Upper lobe of right lung (tissue), 1 donor: ENCODE measurements around the gene ARHGAP15. TPM values are rescaled to one million over a fixed set of nuclear protein-coding genes. Genes with fewer than 3 reads are reported as not detected.

Source experiments
- ATAC-seq: fragments of 200-7000 bp; cut with Tn5 transposase; one replicate; pipeline ENCODE4 v1.9.1; 2020; ENCODE audit warnings: mild to moderate bottlenecking, moderate library complexity
- DNase-seq: peaks from one replicate; pipeline ENCODE4 v3.0.0-alpha.2; 2020
- H3K27ac ChIP-seq: fragments of 200-600 bp; one replicate; pipeline ENCODE4 v1.8.0; 2022
- H3K27me3 ChIP-seq: fragments of 200-600 bp; one replicate; pipeline ENCODE4 v1.8.0; 2022; ENCODE audit warnings: mild to moderate bottlenecking
- H3K36me3 ChIP-seq: fragments of 200-600 bp; one replicate; pipeline ENCODE4 v1.8.0; 2022
- H3K4me1 ChIP-seq: fragments of 200-600 bp; one replicate; pipeline ENCODE4 v1.8.0; 2022
- H3K4me3 ChIP-seq: fragments of 200-600 bp; one replicate; pipeline ENCODE4 v1.8.0; 2022; ENCODE audit warnings: mild to moderate bottlenecking
- H3K9me3 ChIP-seq: fragments of 200-600 bp; one replicate; pipeline ENCODE4 v1.8.0; 2022
- CTCF ChIP-seq: fragments of 200-600 bp; IDR thresholded peaks from one replicate; pipeline ENCODE4 v1.8.0; 2022; ENCODE audit warnings: antibody characterized with exemption
- intact Hi-C: fragments of 100-400 bp; cut with DNase I; formaldehyde crosslinking; loops from one replicate; pipeline ENCODE4 v1.11.0; 2022
- total RNA-seq: library from RNA; stranded (reverse); fragmentation: NEBNext Ultra II Directional; extraction: Animal tissue kit (Norgen Biotek cat#: 25700); gene quantifications from one replicate; pipeline ENCODE4 v1.2.1, GENCODE V29; 2021
- donor health status: DM: no; HTN: yes; CAD: no; lungs with severe emphysema.

ARHGAP15 gene
- total RNA-seq, 1 donor from 2014 or later, result 19.2 TPM

DNA sequence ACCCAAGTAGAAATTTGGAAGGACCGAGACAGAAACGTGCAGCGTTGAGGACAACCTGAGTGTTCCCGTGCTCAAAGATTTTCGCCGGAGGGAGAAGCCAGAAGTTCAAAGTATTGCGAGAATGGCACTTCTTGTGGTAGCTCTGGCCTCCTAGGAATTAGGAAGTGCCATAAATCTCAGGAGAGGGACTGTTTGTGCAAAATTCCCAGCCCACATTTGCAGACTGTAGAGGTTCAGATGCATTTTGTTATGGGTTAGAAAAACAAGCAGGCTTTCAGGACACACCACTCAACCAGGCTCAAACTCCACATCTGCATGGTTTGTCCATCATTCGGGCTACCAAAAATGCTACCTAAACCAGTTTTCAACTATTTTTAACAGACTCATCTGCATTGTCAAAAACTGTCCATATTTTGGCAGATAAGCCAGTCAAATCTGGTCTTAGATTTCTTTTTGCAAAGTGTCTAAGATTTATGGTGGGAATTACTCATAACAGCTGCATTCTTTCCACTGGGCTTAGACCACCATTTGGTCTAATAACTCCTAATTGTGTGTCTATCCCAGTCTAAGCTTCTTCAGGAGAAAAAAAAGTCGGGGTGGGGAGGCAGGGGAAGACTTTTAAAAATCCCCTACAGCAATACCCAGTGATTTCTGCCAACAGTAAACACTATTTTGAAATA, 422.9 kb downstream of the ARHGAP15 start:
- H3K27me3 ChIP-seq, result no peaks in the 10 kb centered on the region
- DNase-seq, result no peak
- no peaks in the 10 kb centered on the region for H3K36me3 ChIP-seq
- H3K4me3 ChIP-seq, result no peak overlapping the region
- H3K4me1 ChIP-seq, result no peaks in the 10 kb centered on the region
- ATAC-seq, result no peak
- H3K27ac ChIP-seq, result no peak overlapping the region
- no peak for TF ChIP-seq CTCF
- H3K9me3 ChIP-seq, result no peaks in the 10 kb centered on the region
- intact Hi-C loops, result no loop called here

DNA sequence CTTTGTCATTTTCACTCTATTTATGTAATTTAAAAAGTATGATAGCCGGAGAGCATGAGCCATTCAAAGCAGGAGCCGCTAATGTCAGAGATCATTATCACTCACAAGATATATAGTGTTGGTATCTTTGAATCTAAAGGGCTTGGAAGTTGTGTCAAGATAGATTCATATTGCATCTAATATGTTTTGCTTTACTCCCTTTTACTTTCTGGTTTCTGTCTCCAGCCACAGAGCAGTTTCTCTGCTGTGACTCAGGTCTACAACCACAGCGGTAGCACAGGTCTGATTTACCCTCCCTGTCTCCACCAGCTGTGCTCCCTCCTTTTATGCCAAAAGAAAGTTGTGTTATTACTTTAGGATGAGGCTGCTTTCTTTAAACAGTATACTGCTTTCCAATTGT, 424.0 kb downstream of the ARHGAP15 start:
- Histone ChIP-seq H3K9me3 (no peaks in the 10 kb centered on the region), H3K4me3 (no peak overlapping the region), H3K27ac (no peak overlapping the region), H3K27me3 (no peaks in the 10 kb centered on the region), H3K4me1 (peaks cover 7% of the 10 kb centered on the region), H3K36me3 (no peaks in the 10 kb centered on the region)
- no peak for TF ChIP-seq CTCF
- DNase-seq, result no peak
- ATAC-seq, result no peak
- intact Hi-C loops, result no loop called here

DNA sequence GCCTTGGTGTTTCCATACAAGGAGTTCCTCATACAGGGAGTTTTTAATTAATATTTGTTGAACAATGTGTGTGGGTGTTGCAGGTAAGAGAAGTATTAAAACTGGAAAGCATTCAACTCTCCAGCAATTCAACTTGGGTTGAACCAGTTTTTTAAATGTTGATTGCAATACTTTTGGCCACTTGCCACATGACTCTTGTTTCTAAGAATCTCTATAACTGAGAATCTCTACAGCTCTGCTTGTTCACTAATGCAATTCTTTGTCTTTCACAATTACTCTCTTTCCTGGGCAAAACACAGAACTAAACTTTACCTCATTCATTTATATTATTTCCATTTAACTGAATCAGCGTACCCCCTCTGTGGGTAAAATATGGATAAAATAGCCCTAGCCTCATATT, 429.4 kb downstream of the ARHGAP15 start:
- Histone ChIP-seq H3K4me1 (peaks cover 10% of the 10 kb centered on the region), H3K27ac (no peak overlapping the region), H3K36me3 (no peaks in the 10 kb centered on the region), H3K27me3 (no peaks in the 10 kb centered on the region), H3K9me3 (no peaks in the 10 kb centered on the region), H3K4me3 (no peak overlapping the region)
- TF ChIP-seq CTCF, result no peak
- ATAC-seq, result peak; percentile 39
- intact Hi-C loops, result no loop called here
- DNase-seq, result no peak

GRCh38 chr2:143559147-143559546, 429.9 kb downstream of the ARHGAP15 start:
- Histone ChIP-seq H3K4me3 (no peak overlapping the region), H3K27me3 (no peaks in the 10 kb centered on the region), H3K36me3 (no peaks in the 10 kb centered on the region), H3K27ac (no peak overlapping the region), H3K4me1 (peaks cover 10% of the 10 kb centered on the region), H3K9me3 (no peaks in the 10 kb centered on the region)
- no peak for TF ChIP-seq CTCF
- no peak for ATAC-seq
- intact Hi-C loops, result no loop called here
- no peak for DNase-seq

DNA sequence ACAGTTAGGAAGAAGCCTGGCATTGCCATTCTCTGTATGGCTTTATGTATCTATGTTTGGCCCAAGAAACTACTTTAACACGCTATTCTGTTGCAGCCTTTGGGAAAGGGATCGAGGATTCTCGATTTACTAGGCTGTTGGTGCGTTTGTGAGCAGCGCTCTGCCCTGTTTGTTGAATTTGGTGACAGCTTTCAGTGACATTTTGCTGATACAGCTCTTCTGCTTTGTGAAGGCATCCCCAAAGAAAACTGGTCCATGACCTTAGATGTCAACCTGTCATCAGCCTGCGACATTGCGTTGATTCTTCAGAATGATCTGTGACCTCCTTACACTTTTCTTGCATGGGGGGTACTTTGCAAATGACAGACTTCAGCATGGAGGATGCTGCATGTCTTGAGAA, 431.5 kb downstream of the ARHGAP15 start:
- no peaks in the 10 kb centered on the region for H3K27me3 ChIP-seq
- H3K27ac ChIP-seq, result no peak overlapping the region
- intact Hi-C loops, result no loop called here
- no peaks in the 10 kb centered on the region for H3K9me3 ChIP-seq
- peaks cover 10% of the 10 kb centered on the region for H3K4me1 ChIP-seq
- no peak overlapping the region for H3K4me3 ChIP-seq
- DNase-seq (no peak), ATAC-seq (no peak)
- TF ChIP-seq CTCF, result no peak
- H3K36me3 ChIP-seq, result no peaks in the 10 kb centered on the region

DNA sequence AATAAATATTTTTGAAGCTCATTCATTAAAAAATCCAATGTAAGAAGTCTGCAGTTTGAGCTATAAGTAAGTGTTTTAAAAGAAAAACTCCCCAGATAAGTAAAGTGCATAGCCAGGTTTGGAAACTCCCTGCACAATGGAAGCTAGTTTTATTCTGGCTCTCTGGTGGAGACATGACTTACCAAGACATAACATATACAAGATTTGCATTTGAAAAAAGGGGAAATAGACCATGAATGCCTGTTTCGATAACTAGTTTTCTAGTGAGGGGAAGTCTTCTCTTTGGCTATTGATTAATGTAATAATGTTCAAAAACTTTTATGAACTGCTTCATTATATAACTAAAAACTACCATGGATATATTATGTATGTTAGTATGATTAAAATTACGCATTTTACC, 435.2 kb downstream of the ARHGAP15 start:
- Histone ChIP-seq H3K4me1 (no peaks in the 10 kb centered on the region), H3K27ac (no peak overlapping the region), H3K27me3 (no peaks in the 10 kb centered on the region), H3K4me3 (no peak overlapping the region), H3K36me3 (no peaks in the 10 kb centered on the region), H3K9me3 (no peaks in the 10 kb centered on the region)
- no peak for DNase-seq
- no peak for TF ChIP-seq CTCF
- no peak for ATAC-seq
- intact Hi-C loops, result no loop called here
